OCI-LY1 (cell line): ENCODE data around the gene KRT6A.

ENCODE experiments used
- H2AFZ ChIP-seq: fragments of 200-600 bp; sonication (generic), shearing (Covaris generic); 2 replicates; pipeline ENCODE4 v1.6.0; 2014; ENCODE audit warnings: antibody characterized with exemption, mild to moderate bottlenecking, low read length
- H3F3A ChIP-seq: fragments of 200-600 bp; sonication (generic), shearing (Covaris generic); 2 replicates; pipeline ENCODE4 v1.6.0; 2014; ENCODE audit warnings: mild to moderate bottlenecking, antibody characterized with exemption, low read length, moderate library complexity; ENCODE audit not compliant: insufficient read depth
- H3K27ac ChIP-seq: fragments of 200-600 bp; sonication (generic); 2 replicates; pipeline ENCODE4 v1.5.1; 2014; ENCODE audit warnings: low read length, mixed run types, mild to moderate bottlenecking, low read depth; ENCODE audit not compliant: poor library complexity, severe bottlenecking
- H3K27me3 ChIP-seq: fragments of 200-600 bp; sonication (generic); 2 replicates; pipeline ENCODE4 v1.6.0; 2014; ENCODE audit warnings: antibody characterized with exemption, mild to moderate bottlenecking, low read length, moderate library complexity; ENCODE audit not compliant: insufficient read depth
- H3K36me3 ChIP-seq: fragments of 200-600 bp; sonication (generic); 2 replicates; pipeline ENCODE4 v1.6.1; 2014; ENCODE audit warnings: mild to moderate bottlenecking, antibody characterized with exemption, low read length, moderate library complexity, mixed read lengths; ENCODE audit not compliant: insufficient read depth
- H3K4me1 ChIP-seq: fragments of 200-600 bp; sonication (generic); 2 replicates; pipeline ENCODE4 v1.5.1; 2014; ENCODE audit warnings: mild to moderate bottlenecking, low read length, moderate library complexity; ENCODE audit not compliant: insufficient read depth, severe bottlenecking
- H3K4me2 ChIP-seq: fragments of 200-600 bp; sonication (generic), shearing (Covaris generic); 2 replicates; pipeline ENCODE4 v1.6.1; 2014; ENCODE audit warnings: low read length
- H3K4me3 ChIP-seq: fragments of 200-600 bp; sonication (generic); 2 replicates; pipeline ENCODE4 v1.5.1; 2014; ENCODE audit warnings: low read length, low read depth, mild to moderate bottlenecking, mixed read lengths; ENCODE audit not compliant: poor library complexity, severe bottlenecking
- H3K79me2 ChIP-seq: fragments of 200-600 bp; shearing (Covaris generic); 2 replicates; pipeline ENCODE4 v1.6.1; 2016; ENCODE audit warnings: mixed run types, low read length, mixed read lengths; ENCODE audit not compliant: insufficient read depth
- H3K9ac ChIP-seq: fragments of 200-600 bp; sonication (generic), shearing (Covaris generic); 2 replicates; pipeline ENCODE4 v1.6.1; 2014; ENCODE audit warnings: mild to moderate bottlenecking, low read length, mixed read lengths
- H3K9me2 ChIP-seq: fragments of 200-600 bp; sonication (generic), shearing (Covaris generic); 2 replicates; pipeline ENCODE4 v1.6.1; 2014; ENCODE audit warnings: low read depth, mild to moderate bottlenecking, low read length, mixed read lengths
- H3K9me3 ChIP-seq: fragments of 200-600 bp; shearing (Covaris generic); 2 replicates; pipeline ENCODE4 v1.6.1; 2014; ENCODE audit warnings: low read length, mixed read lengths
- H4K20me1 ChIP-seq: fragments of 200-600 bp; sonication (generic), shearing (Covaris generic); 2 replicates; pipeline ENCODE4 v1.6.0; 2016; ENCODE audit warnings: mild to moderate bottlenecking, low read length; ENCODE audit not compliant: insufficient read depth
- EZH2 ChIP-seq: fragments of 200-600 bp; sonication (generic), shearing (Covaris generic); IDR thresholded peaks from 2 replicates; pipeline ENCODE4 v1.8.0; 2017; ENCODE audit warnings: borderline replicate concordance, mixed run types, mild to moderate bottlenecking, antibody characterized with exemption, low read length, moderate library complexity, mixed read lengths
- TF ChIP-seq, protein P1 (sequence below): fragments of 200-600 bp; sonication (generic), shearing (Covaris generic); IDR thresholded peaks from 2 replicates; pipeline ENCODE4 v1.5.1; 2017; ENCODE audit warnings: mild to moderate bottlenecking, antibody characterized with exemption, low read length, moderate library complexity, mixed read lengths

Gene KRT6A

DNA sequence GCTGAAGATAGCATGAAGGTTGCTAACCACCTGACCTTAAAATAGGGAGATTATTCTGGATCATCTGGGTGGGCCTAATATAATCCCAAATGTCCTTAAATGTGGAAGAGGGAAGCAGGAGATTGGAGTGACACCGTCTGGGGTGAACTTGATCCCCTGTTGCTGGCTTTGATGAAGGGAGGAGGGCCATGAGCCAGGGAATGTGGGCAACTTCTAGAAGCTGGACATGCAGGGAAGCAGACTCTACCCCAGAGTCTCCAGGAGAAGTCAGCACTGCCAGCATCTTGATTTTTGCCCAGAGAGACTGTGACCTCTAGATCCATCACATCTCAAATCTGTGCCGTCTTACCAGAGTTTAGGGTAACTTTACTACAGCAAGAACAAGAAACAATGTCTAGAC lies 36.4 kb upstream of the KRT6A start:
- Histone ChIP-seq H3K4me1 (no peaks in the 10 kb centered on the region), H3K9me2 (no peaks in the 10 kb centered on the region)

DNA sequence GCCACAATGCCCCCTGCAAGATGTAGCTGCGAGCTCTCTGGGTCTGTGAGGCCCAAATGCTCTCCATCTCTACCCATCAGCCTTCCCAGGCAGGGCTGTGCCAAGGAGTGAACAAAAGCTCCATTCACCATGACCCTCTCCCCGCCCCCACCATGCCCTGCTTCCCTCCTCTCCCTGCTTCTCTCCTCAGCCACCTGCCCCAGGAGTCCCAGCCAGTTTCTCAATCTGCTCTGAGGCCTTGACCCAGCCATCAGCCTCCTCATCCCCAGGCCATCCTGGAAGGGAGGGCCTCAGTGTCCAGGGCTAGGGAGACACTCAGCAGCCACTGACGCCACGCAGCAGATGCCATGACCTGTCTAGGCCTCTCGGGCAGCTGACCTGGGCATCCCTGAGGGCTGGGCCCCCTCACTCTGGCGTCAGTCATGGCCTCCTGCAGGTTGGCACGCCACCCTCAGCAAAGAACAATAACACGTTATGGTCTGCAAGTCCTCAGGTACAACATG lies 35.6 kb upstream of the KRT6A start:
- Histone ChIP-seq H3K9me3 (no peaks in the 10 kb centered on the region), H3K27ac (no peak overlapping the region), H3K4me1 (no peaks in the 10 kb centered on the region), H4K20me1 (no peaks in the 10 kb centered on the region), H3K9ac (no peak overlapping the region), H3K27me3 (peaks cover 3% of the 10 kb centered on the region; the same call in 1 of the 2 replicates), H3K79me2 (no peaks in the 10 kb centered on the region), H3K4me3 (no peak overlapping the region), H2AFZ (no peak overlapping the region), H3K4me2 (no peak overlapping the region), H3K9me2 (no peaks in the 10 kb centered on the region), H3F3A (no peaks in the 10 kb centered on the region), H3K36me3 (no peaks in the 10 kb centered on the region)
- TF ChIP-seq, protein P1, sequence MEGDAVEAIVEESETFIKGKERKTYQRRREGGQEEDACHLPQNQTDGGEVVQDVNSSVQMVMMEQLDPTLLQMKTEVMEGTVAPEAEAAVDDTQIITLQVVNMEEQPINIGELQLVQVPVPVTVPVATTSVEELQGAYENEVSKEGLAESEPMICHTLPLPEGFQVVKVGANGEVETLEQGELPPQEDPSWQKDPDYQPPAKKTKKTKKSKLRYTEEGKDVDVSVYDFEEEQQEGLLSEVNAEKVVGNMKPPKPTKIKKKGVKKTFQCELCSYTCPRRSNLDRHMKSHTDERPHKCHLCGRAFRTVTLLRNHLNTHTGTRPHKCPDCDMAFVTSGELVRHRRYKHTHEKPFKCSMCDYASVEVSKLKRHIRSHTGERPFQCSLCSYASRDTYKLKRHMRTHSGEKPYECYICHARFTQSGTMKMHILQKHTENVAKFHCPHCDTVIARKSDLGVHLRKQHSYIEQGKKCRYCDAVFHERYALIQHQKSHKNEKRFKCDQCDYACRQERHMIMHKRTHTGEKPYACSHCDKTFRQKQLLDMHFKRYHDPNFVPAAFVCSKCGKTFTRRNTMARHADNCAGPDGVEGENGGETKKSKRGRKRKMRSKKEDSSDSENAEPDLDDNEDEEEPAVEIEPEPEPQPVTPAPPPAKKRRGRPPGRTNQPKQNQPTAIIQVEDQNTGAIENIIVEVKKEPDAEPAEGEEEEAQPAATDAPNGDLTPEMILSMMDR = no peak
- no peak for TF ChIP-seq EZH2

More for the DNA sequence above, 36.4 kb upstream of the KRT6A start:
- Histone ChIP-seq H3K27ac (no peak overlapping the region), H3K9me3 (no peaks in the 10 kb centered on the region), H2AFZ (no peak overlapping the region), H3K4me3 (no peak overlapping the region), H3K4me2 (no peak overlapping the region), H3K36me3 (no peaks in the 10 kb centered on the region), H4K20me1 (no peaks in the 10 kb centered on the region), H3K27me3 (no peaks in the 10 kb centered on the region; the same call in 1 of the 2 replicates), H3K79me2 (no peaks in the 10 kb centered on the region), H3F3A (no peaks in the 10 kb centered on the region), H3K9ac (no peak overlapping the region)
- TF ChIP-seq, protein P1 = no peak
- no peak for TF ChIP-seq EZH2

DNA sequence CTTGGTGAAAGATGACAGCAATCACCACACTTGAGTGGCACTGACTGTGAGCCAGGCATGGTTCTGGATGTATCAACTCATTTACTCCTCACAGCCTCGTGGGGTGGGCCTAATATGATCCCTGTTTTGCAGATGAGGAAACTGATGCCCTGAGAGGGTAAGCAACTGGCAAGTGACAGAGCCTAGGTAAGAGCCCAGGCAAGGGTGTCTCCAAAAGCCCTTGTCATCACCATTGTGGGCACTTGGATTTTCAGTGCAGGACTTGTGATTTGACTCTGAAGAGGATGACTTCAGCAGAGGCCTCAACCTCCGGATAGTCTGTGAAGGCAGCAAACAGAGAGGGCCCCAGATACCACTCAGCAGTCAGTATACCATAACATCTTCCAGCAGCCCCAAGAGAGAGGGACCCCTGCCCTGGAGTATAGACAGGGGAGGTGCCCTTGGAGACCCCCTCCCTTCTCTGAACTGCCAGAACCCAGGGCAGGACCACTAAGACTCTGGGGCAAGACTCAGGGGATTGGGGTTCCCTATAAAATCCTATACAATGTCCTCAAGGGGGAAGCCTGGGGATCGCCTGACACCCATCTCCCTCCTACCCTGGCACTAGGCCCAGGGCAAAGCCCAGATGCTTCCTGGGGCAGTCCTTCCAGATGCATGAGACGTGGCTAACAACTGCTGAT lies 34.2 kb upstream of the KRT6A start:
- no peak overlapping the region for H3K4me2 ChIP-seq
- no peak overlapping the region for H2AFZ ChIP-seq

More for the DNA sequence above, 34.2 kb upstream of the KRT6A start:
- Histone ChIP-seq H3K9ac (no peak overlapping the region), H3K36me3 (no peaks in the 10 kb centered on the region), H3K79me2 (no peaks in the 10 kb centered on the region), H3K9me2 (no peaks in the 10 kb centered on the region), H4K20me1 (no peaks in the 10 kb centered on the region), H3K9me3 (no peaks in the 10 kb centered on the region), H3F3A (no peaks in the 10 kb centered on the region), H3K4me3 (no peak overlapping the region), H3K4me1 (no peaks in the 10 kb centered on the region), H3K27me3 (0 out of 2 replicates have a peak, but pooled peaks cover 5% of the 10 kb centered on the region), H3K27ac (no peak overlapping the region)
- TF ChIP-seq, protein P1 = no peak
- no peak for TF ChIP-seq EZH2
